ENCODE measurements around the gene PEX14. TPM values are rescaled to one million over a fixed set of nuclear protein-coding genes. Genes with fewer than 3 reads are reported as not detected.

PEX14 gene
- total RNA-seq, 1 experiment from 2014 or later: 29.3 TPM

DNA sequence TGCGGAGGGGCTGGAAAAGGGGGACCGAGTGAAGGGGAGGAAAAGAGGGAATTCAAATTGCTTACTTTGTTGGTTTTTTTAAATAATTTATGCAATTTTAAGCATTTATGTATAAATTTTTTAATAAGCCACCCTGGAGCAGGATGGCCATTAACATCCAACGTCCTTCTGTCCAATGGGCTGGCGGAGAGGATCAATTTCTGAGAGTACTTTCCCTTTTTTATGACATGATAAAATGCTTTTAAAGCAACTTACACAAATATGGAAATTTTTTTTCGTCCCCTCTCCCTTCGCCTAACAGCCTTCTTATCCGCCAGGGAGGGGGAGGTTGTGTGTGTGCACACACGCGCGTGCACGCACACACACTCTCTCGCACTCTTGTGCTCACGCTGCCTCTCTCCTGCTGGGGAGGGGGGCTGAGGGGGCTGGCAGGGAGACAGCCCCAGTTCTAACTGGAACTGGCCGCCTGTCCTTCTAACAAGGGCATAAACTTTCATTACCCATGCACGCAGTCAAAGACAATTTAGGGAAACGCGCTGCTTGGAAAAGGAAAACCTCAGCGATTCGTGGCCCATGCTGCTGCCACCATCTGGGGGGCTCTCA, 198.5 kb downstream of the PEX14 start:
- POLR2A ChIA-PET: no interaction called here

More for the DNA sequence above, 198.5 kb downstream of the PEX14 start:
- Histone ChIP-seq H3K4me2 (ENCODE audit: low read length) (no peak overlapping the region), H3K36me3 (ENCODE audit: control insufficient read depth in 1 of 2, insufficient read depth in 2 of 2, low read length in 2 of 2) (no peaks in the 10 kb centered on the region), H3K79me2 (ENCODE audit: insufficient read depth, low read length) (no peaks in the 10 kb centered on the region), H3K4me3 (replicated peaks in 1 of 2; ENCODE audit: low read depth in 1 of 2, low read length in 2 of 2) (no peak overlapping the region), H3K27ac (ENCODE audit: low read depth, low read length) (no peak overlapping the region), H3K9me3 (ENCODE audit: control insufficient read depth in 1 of 2, insufficient read depth in 1 of 2, low read depth in 1 of 2, low read length in 2 of 2) (no peaks in the 10 kb centered on the region), H3K4me1 (ENCODE audit: control insufficient read depth in 1 of 2, insufficient read depth in 2 of 2, low read length in 2 of 2) (no peaks in the 10 kb centered on the region), H3K9me2 (ENCODE audit: insufficient read depth) (no peaks in the 10 kb centered on the region), H4K20me1 (ENCODE audit: insufficient read depth) (no peaks in the 10 kb centered on the region), H3K9ac (ENCODE audit: low read length) (no peak overlapping the region), H2AFZ (ENCODE audit: low read depth, low read length, poor library complexity, severe bottlenecking) (no peak overlapping the region), H3K27me3 (ENCODE audit: insufficient read depth, low read length) (no peaks in the 10 kb centered on the region)
- CTCF ChIA-PET: no interaction called here
- no peak for TF ChIP-seq SP1 (IDR thresholded peaks at IDR 0.05; ENCODE audit: low read depth)
- no peak for TF ChIP-seq EGR1 (IDR thresholded peaks at IDR 0.05; ENCODE audit: low read depth)
- no peak for TF ChIP-seq POLR2A (IDR thresholded peaks at IDR 0.05; ENCODE audit: borderline replicate concordance, extremely low read depth, insufficient read depth, insufficient read length)
- no peak for TF ChIP-seq EZH2phosphoT487 (IDR thresholded peaks at IDR 0.05; ENCODE audit: borderline replicate concordance)
- TF ChIP-seq YY1 (IDR thresholded peaks at IDR 0.05; ENCODE audit: extremely low read depth, insufficient replicate concordance, low read depth, low read length): no peak
- TF ChIP-seq, protein P1, sequence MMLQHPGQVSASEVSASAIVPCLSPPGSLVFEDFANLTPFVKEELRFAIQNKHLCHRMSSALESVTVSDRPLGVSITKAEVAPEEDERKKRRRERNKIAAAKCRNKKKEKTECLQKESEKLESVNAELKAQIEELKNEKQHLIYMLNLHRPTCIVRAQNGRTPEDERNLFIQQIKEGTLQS (IDR thresholded peaks at IDR 0.05): no peak
- TF ChIP-seq TCF7L2 (IDR thresholded peaks at IDR 0.05; ENCODE audit: borderline replicate concordance, extremely low read depth, insufficient read depth, insufficient read length): no peak
- no peak for TF ChIP-seq SIN3A (IDR thresholded peaks at IDR 0.05; ENCODE audit: low read depth)
- no peak for TF ChIP-seq ELF1 (IDR thresholded peaks at IDR 0.05; ENCODE audit: borderline replicate concordance, low read depth)
- no peak for TF ChIP-seq EZH2 (IDR thresholded peaks at IDR 0.05)
- TF ChIP-seq RAD21 (IDR thresholded peaks at IDR 0.05; ENCODE audit: low read depth): no peak
- TF ChIP-seq SRF (IDR thresholded peaks at IDR 0.05; ENCODE audit: low read depth): no peak
- TF ChIP-seq, protein P2, sequence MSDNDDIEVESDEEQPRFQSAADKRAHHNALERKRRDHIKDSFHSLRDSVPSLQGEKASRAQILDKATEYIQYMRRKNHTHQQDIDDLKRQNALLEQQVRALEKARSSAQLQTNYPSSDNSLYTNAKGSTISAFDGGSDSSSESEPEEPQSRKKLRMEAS (IDR thresholded peaks at IDR 0.05): no peak
- TF ChIP-seq CEBPB (IDR thresholded peaks at IDR 0.05; ENCODE audit: low read depth): no peak
- TF ChIP-seq, protein P3, sequence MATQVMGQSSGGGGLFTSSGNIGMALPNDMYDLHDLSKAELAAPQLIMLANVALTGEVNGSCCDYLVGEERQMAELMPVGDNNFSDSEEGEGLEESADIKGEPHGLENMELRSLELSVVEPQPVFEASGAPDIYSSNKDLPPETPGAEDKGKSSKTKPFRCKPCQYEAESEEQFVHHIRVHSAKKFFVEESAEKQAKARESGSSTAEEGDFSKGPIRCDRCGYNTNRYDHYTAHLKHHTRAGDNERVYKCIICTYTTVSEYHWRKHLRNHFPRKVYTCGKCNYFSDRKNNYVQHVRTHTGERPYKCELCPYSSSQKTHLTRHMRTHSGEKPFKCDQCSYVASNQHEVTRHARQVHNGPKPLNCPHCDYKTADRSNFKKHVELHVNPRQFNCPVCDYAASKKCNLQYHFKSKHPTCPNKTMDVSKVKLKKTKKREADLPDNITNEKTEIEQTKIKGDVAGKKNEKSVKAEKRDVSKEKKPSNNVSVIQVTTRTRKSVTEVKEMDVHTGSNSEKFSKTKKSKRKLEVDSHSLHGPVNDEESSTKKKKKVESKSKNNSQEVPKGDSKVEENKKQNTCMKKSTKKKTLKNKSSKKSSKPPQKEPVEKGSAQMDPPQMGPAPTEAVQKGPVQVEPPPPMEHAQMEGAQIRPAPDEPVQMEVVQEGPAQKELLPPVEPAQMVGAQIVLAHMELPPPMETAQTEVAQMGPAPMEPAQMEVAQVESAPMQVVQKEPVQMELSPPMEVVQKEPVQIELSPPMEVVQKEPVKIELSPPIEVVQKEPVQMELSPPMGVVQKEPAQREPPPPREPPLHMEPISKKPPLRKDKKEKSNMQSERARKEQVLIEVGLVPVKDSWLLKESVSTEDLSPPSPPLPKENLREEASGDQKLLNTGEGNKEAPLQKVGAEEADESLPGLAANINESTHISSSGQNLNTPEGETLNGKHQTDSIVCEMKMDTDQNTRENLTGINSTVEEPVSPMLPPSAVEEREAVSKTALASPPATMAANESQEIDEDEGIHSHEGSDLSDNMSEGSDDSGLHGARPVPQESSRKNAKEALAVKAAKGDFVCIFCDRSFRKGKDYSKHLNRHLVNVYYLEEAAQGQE (IDR thresholded peaks at IDR 0.05; ENCODE audit: low read depth): no peak
- TF ChIP-seq, protein P4, sequence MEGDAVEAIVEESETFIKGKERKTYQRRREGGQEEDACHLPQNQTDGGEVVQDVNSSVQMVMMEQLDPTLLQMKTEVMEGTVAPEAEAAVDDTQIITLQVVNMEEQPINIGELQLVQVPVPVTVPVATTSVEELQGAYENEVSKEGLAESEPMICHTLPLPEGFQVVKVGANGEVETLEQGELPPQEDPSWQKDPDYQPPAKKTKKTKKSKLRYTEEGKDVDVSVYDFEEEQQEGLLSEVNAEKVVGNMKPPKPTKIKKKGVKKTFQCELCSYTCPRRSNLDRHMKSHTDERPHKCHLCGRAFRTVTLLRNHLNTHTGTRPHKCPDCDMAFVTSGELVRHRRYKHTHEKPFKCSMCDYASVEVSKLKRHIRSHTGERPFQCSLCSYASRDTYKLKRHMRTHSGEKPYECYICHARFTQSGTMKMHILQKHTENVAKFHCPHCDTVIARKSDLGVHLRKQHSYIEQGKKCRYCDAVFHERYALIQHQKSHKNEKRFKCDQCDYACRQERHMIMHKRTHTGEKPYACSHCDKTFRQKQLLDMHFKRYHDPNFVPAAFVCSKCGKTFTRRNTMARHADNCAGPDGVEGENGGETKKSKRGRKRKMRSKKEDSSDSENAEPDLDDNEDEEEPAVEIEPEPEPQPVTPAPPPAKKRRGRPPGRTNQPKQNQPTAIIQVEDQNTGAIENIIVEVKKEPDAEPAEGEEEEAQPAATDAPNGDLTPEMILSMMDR (IDR thresholded peaks at IDR 0.05 in 2 of 3, conservative IDR thresholded peaks at IDR 0.05 in 1 of 3; ENCODE audit: borderline replicate concordance in 1 of 3, insufficient read depth in 1 of 3, low read depth in 2 of 3, low read length in 2 of 3): no peak
- TF ChIP-seq FOSL1 (IDR thresholded peaks at IDR 0.05; ENCODE audit: low read depth): no peak
- TF ChIP-seq, protein P5, sequence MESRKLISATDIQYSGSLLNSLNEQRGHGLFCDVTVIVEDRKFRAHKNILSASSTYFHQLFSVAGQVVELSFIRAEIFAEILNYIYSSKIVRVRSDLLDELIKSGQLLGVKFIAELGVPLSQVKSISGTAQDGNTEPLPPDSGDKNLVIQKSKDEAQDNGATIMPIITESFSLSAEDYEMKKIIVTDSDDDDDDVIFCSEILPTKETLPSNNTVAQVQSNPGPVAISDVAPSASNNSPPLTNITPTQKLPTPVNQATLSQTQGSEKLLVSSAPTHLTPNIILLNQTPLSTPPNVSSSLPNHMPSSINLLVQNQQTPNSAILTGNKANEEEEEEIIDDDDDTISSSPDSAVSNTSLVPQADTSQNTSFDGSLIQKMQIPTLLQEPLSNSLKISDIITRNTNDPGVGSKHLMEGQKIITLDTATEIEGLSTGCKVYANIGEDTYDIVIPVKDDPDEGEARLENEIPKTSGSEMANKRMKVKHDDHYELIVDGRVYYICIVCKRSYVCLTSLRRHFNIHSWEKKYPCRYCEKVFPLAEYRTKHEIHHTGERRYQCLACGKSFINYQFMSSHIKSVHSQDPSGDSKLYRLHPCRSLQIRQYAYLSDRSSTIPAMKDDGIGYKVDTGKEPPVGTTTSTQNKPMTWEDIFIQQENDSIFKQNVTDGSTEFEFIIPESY (IDR thresholded peaks at IDR 0.05; ENCODE audit: extremely low read depth, insufficient replicate concordance, low read length): no peak
- intact Hi-C loops (cut with micrococcal nuclease): loop anchor here (5.0 kb wide), 1 partner anchor 194 kb away; no protein-coding TSS in a partner anchor
- no peak for DNase-seq (ENCODE audit: low read depth, low spot score)
- RAD21 ChIA-PET (ENCODE audit: low non-redundant PET in 1 of 2, low total read pairs in 2 of 2, uncharacterized antibody in 2 of 2, unreplicated experiment in 2 of 2): no interaction called here
- no TSS peak for BruUV-seq (replicated peaks)
- ATAC-seq: no peak
